ENCODE data around the gene ARHGAP24.
"Not testable (repeated sequence)": the region's sequence is repeated elsewhere in the genome, so short reads cannot be mapped to it uniquely, and the experiment has no call there.

Gene ARHGAP24

GRCh38 chr4:85901500-85901899 lies 426.6 kb downstream of the ARHGAP24 start:
- no peak for DNase-seq (ENCODE audit: low read depth in 1 of 2, low spot score in 1 of 2)

DNA sequence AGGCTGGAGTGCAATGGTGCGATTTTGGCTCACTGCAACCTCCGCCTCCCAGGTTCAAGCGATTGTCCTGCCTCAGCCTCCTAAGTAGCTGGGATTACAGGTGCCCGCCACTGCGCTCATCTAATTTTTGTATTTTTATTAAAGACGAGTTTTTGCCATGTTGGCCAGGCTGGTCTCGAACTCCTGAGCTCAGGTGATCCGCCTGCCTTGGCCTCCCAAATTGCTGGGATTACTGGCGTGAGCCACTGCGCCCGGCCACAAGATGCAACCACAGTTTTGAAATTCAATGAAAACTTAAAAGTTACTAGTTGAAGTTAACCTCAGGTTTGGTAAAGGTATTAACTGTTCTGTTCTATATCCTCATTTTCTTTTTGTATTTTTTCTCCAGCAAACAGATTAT lies 427.7 kb downstream of the ARHGAP24 start:
- not testable (repeated sequence) for DNase-seq (ENCODE audit: low read depth in 1 of 2, low spot score in 1 of 2)

DNA sequence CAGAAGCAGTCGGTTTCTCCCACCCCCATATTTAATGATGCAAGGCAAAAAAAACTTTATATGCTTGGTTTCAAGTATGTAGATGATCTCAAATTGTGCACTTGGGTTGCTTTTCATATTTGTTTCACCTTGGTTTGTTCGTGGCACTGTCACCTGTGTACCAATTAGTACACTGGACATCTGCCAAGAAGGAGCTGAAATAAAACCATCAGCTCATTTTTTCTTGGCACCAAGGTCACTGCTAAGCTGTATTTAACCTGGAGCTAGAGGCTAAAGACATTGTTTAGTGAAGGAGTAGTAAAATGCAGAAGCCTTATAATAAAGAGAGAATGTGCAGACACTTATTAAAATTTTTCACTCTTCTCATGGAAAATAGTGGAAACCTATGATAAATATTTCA lies 430.8 kb downstream of the ARHGAP24 start:
- no peak for DNase-seq (ENCODE audit: low read depth in 1 of 2, low spot score in 1 of 2)

DNA sequence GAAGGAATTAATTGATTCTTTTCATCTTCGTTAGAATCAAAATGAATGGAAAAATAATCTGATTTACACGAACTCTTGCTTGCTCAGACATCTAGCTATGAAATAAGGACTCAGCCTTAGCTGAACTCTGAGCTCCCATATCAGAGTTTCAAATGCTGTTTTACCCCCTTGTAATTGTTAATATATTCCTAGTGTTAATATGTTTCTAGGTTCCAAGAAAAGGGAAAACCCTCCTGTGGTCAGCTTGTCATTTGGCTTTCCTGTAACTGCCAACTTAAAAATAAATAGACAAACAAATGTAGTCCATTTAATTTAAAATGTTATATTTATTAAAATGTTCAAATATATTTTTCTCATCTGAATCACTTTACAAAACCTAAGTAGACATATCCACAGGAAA lies 432.1 kb downstream of the ARHGAP24 start:
- no peak for DNase-seq (ENCODE audit: low read depth in 1 of 2, low spot score in 1 of 2)

- no peak for DNase-seq (ENCODE audit: low read depth in 1 of 2, low spot score in 1 of 2)
Measured at GRCh38 chr4:85909851-85910250, 434.9 kb downstream of the ARHGAP24 start.

DNA sequence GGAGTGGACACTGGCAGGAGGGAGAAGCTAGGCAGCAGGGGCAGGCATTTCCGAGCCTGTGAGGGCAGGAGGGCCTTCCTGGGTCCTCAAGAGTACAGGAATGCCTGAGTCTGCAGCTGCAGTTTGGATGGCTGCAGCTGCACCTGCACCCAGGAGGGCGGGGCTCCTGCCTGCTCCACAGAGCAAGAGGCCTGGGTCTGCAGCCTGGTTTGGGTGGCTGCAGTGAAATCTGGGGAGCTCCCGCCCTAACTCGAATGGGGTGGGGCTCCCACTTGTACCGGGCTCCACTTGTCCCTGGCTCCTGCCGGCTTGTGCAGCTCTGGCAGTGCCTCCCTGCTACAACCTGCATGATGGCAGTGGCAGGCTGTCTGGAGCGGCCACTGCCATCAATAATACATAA lies 436.0 kb downstream of the ARHGAP24 start:
- DNase-seq (ENCODE audit: low read depth in 1 of 2, low spot score in 1 of 2) = no peak

DNA sequence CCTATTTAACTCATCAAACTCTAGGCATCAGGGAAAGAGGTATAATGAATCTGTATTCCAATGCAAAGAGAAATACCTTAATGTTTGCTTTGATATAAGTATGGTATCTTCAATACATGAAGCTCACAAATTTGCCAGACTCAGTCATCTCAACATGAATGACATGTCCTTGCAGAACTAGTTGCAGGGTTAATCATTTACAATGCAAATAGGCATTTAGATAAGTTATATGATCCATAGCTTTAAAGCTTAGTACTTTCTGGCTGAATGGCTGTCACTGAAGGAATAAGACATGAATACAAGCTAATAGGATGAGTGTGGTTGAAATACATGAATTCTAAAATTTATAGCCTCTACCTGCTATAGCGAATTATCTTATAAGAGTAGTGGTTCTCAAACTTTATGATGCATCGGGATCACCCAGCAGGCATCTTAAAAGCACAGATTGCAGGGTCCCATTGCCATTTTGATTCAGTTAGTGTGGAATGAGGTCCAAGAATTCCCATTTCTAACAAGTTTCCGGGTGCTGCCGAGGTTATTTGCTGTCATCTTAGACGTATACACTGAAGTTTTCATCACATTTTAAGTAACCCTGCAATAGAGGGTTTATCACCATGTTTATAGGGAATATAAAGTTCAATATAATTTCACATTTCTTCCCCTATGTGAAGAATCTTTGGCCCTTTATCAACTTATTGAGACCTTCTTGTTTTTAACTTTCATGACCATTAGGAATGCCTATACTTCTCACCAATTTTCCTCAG lies 439.2 kb downstream of the ARHGAP24 start:
- DNase-seq (ENCODE audit: low read depth in 1 of 2, low spot score in 1 of 2) = no peak

- DNase-seq (ENCODE audit: low read depth in 1 of 2, low spot score in 1 of 2) = not testable (repeated sequence)
Measured at GRCh38 chr4:85915570-85915969, 440.6 kb downstream of the ARHGAP24 start.

- no peak for DNase-seq (ENCODE audit: low read depth in 1 of 2, low spot score in 1 of 2)
Measured at GRCh38 chr4:85919200-85919887, 444.4 kb downstream of the ARHGAP24 start.

GRCh38 chr4:85925071-85925470 lies 450.1 kb downstream of the ARHGAP24 start:
- DNase-seq (ENCODE audit: low read depth in 1 of 2, low spot score in 1 of 2) = no peak

GRCh38 chr4:85928775-85929591 lies 454.0 kb downstream of the ARHGAP24 start:
- DNase-seq (ENCODE audit: low read depth in 1 of 2, low spot score in 1 of 2) = no peak

DNA sequence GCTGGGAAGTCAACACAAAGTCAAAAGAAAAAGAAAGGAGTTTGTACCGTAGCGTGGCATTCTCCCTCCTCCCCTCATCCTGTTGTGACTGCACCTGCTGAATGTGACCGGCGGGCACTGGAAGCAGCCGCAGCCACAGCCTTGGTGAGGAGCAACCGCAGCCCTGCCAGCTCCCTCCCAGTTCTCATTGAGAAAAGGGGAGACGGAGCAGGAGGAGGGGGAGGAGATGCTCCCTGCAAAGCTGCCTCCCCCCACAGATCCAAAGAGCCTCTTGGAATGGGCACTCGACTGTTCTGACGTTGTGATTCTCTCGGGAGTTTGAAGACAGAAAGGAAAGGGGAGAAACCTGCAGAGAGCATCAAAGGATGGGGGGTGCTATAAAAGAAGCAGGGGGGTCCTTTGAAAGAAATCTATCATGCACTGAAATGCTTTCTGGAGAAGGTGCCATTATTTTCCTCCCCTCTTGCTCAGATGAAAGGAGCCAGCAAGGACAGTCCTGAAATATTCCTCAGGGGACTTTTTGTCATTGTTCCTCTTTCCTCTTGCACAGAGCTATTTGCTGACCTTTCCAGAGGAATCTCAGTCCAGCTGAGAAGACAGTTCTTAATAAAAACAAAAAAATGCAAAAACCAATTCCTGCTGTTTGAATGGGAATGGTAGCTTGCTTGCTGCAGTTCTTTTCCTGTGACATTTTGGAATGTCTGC lies 455.2 kb downstream of the ARHGAP24 start:
- no peak for DNase-seq (ENCODE audit: low read depth in 1 of 2, low spot score in 1 of 2)

- DNase-seq (ENCODE audit: low read depth in 1 of 2, low spot score in 1 of 2) = no peak
Measured at GRCh38 chr4:85932500-85933290, 457.7 kb downstream of the ARHGAP24 start.

GRCh38 chr4:85933291-85933640 lies 458.3 kb downstream of the ARHGAP24 start:
- DNase-seq (ENCODE audit: low read depth in 1 of 2, low spot score in 1 of 2) = no peak

DNA sequence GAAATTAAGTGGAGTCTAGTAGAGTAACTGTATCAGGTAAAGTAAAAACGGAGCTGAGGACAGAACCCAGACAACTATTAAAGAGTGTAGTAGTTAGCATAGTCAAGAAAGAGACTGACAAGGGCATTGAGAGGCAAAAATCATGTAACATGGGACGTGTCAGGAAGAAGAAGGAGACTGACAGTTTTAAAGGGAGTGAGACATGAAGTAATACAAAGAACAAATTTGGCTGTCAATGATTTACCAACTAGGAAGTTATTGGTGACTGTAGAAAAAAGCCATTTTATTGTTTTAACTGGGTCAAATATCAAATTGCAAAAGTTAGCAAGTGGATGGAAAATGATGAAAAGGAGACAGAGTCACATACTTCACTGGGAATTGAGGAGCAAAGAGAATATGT lies 462.6 kb downstream of the ARHGAP24 start:
- no peak for DNase-seq (ENCODE audit: low read depth in 1 of 2, low spot score in 1 of 2)

GRCh38 chr4:85938062-85938461 lies 463.1 kb downstream of the ARHGAP24 start:
- DNase-seq (ENCODE audit: low read depth in 1 of 2, low spot score in 1 of 2) = no peak

GRCh38 chr4:85938902-85939301 lies 464.0 kb downstream of the ARHGAP24 start:
- DNase-seq (ENCODE audit: low read depth in 1 of 2, low spot score in 1 of 2) = no peak

GRCh38 chr4:85939595-85939994 lies 464.6 kb downstream of the ARHGAP24 start:
- no peak for DNase-seq (ENCODE audit: low read depth in 1 of 2, low spot score in 1 of 2)

GRCh38 chr4:85940151-85940550 lies 465.2 kb downstream of the ARHGAP24 start:
- no peak for DNase-seq (ENCODE audit: low read depth in 1 of 2, low spot score in 1 of 2)

- no peak for DNase-seq (ENCODE audit: low read depth in 1 of 2, low spot score in 1 of 2)
Measured at GRCh38 chr4:85942107-85942506, 467.2 kb downstream of the ARHGAP24 start.

DNA sequence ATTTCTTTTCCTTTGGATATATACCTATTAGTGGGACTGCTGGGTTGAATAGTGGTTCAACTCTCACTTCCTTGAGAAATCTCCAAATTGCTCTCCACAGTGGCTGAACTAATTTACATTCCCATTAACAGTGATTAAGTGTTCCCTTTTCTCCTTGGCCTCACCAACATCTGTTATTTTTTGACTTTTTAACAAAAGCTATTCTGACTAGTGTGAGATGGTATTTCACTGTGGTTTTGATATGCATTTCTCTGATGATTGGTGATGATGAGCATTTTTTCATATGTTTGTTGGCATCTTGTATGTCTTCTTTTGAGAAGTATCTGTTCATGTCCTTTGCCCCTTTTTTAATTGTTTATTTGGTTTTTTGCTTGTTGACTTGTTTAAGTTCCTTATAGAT lies 471.9 kb downstream of the ARHGAP24 start:
- DNase-seq (ENCODE audit: low read depth in 1 of 2, low spot score in 1 of 2) = no peak

All from activated T-helper 1 cell treated with anti-CD3 and anti-CD28 coated beads, Interleukin-2, amount 50 U/mL, for 16 hours (primary cell).